ENCODE data around the gene STARD7.

STARD7 gene

DNA sequence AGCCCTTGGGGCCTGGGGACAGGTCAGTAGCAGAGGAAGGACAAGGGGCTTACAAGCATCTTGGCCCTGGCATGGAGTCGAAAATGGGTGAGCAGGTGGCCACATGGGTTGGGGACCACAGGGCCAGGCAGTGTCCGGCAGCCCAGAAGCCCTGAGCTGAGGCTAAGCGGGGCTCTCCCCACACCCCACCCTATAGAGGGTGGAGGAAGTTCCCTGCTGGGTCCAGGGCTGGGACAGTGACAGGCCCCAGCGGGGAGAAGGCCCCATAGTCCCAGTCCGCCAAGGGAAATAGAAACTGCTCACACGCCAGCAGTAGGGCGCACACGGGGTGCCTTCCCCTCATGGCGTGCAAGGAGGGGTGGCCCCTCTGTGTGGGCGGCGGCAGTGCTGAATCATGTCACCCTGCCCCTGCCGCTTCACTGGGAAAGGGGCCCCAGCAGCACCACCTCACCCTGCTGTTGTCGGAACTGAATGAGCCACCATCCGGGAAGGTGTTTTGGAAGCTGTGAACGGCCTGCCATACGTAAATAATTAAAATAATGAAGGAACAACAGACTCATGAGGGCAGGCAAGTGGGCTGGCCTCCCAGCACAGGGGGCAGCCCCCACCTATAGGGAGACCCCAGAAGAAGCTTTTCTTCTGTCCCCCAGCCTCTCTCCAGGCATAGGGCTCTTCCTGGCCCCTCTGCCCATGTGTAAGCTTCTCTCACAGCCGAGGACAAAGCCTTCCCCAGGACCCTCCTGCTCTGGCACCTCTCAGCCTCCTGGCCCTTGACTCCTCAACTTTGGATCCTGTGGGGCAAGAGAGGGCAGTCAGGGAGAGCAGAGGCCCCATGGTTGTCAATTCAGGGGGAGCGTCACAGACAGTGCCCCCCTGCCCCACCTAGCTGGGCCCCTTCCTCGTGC is 50.7 kb downstream of the STARD7 start:
- H3K4me3 ChIP-seq (ENCODE audit: low read length, poor library complexity, severe bottlenecking) = no peak overlapping the region
- no peaks in the 10 kb centered on the region for H3K36me3 ChIP-seq (ENCODE audit: insufficient read depth, low read length)
- H3K4me2 ChIP-seq (ENCODE audit: low read depth, low read length, poor library complexity, severe bottlenecking) = no peak overlapping the region
- H3K27me3 ChIP-seq (ENCODE audit: insufficient read depth, low read length, poor library complexity, severe bottlenecking) = no peaks in the 10 kb centered on the region
- H3K9me3 ChIP-seq (ENCODE audit: insufficient read depth, low read depth, low read length) = no peaks in the 10 kb centered on the region
- H2AFZ ChIP-seq (ENCODE audit: low read length) = no peak overlapping the region
- H3K9me2 ChIP-seq (replicated peaks; ENCODE audit: low read depth, low read length) = no peaks in the 10 kb centered on the region
- H3K4me1 ChIP-seq (ENCODE audit: insufficient read depth, low read length, poor library complexity, severe bottlenecking) = peaks cover 30% of the 10 kb centered on the region
- TF ChIP-seq CTCF (conservative IDR thresholded peaks at IDR 0.05; ENCODE audit: low read length) = no peak
- no peak for TF ChIP-seq EZH2phosphoT487 (IDR thresholded peaks at IDR 0.05; ENCODE audit: borderline replicate concordance)
- no peaks in the 10 kb centered on the region for H3K79me2 ChIP-seq (ENCODE audit: insufficient read depth, low read length)
- no peak overlapping the region for H3K9ac ChIP-seq (ENCODE audit: low read depth, low read length, poor library complexity, severe bottlenecking)
- peaks cover 3% of the 10 kb centered on the region; the same call in 1 of the 2 replicates for H3F3A ChIP-seq (ENCODE audit: low read depth)
- no peaks in the 10 kb centered on the region for H4K20me1 ChIP-seq (ENCODE audit: insufficient read depth, low read length, poor library complexity, severe bottlenecking)

GRCh38 chr2:96156926-96157648 is 51.5 kb downstream of the STARD7 start:
- Histone ChIP-seq H3K4me2 (ENCODE audit: low read depth, low read length, poor library complexity, severe bottlenecking) (no peak overlapping the region), H4K20me1 (ENCODE audit: insufficient read depth, low read length, poor library complexity, severe bottlenecking) (no peaks in the 10 kb centered on the region), H3F3A (ENCODE audit: low read depth) (no peaks in the 10 kb centered on the region), H3K9me2 (replicated peaks; ENCODE audit: low read depth, low read length) (no peaks in the 10 kb centered on the region), H3K9me3 (ENCODE audit: insufficient read depth, low read depth, low read length) (no peaks in the 10 kb centered on the region), H3K4me1 (ENCODE audit: insufficient read depth, low read length, poor library complexity, severe bottlenecking) (peaks cover 22% of the 10 kb centered on the region), H3K36me3 (ENCODE audit: insufficient read depth, low read length) (no peaks in the 10 kb centered on the region), H3K27me3 (ENCODE audit: insufficient read depth, low read length, poor library complexity, severe bottlenecking) (no peaks in the 10 kb centered on the region), H2AFZ (ENCODE audit: low read length) (no peak overlapping the region), H3K9ac (ENCODE audit: low read depth, low read length, poor library complexity, severe bottlenecking) (no peak overlapping the region), H3K4me3 (ENCODE audit: low read length, poor library complexity, severe bottlenecking) (no peak overlapping the region), H3K79me2 (ENCODE audit: insufficient read depth, low read length) (no peaks in the 10 kb centered on the region)
- no peak for TF ChIP-seq CTCF (conservative IDR thresholded peaks at IDR 0.05; ENCODE audit: low read length)
- no peak for TF ChIP-seq EZH2phosphoT487 (IDR thresholded peaks at IDR 0.05; ENCODE audit: borderline replicate concordance)

DNA sequence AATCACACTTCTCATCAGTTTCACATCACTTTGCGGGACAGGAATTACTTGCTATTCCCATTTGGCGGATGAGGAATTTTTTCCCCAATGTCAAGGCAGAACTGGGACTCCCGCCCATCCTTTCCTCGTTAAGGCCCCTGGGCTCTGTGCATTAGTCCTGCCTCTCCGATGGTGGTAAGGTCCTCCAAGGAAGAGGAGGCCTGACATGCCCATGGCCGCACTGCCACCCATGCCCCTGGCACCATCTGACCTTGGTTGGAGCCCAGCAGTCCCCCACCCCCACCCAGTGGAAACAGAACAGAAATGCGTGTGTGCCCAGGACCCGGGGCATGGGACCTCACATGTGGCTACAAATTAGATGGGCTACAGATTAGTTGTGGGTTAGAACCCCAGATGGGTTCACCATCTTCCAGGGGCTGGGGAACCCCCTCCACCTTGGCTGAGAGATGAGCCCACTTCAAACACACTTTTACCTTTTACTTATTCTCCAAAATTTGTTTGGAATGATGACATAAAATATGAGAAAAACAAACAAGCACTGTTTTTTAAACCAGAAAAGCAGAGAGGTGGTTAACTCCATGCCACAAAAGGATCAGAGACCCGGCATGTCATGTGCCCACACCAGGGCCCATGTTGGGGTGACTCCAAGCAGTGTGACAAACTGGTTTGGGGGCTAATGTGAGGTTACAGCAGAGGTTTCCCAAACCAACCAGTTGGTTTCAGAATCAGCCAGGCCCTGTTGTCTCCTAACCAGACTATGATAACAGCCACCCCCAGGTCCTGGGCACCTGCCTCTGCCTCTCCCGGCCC is 52.4 kb downstream of the STARD7 start:
- H3K9me2 ChIP-seq (replicated peaks; ENCODE audit: low read depth, low read length) = no peaks in the 10 kb centered on the region
- H3K27me3 ChIP-seq (ENCODE audit: insufficient read depth, low read length, poor library complexity, severe bottlenecking) = no peaks in the 10 kb centered on the region
- H3K9ac ChIP-seq (ENCODE audit: low read depth, low read length, poor library complexity, severe bottlenecking) = no peak overlapping the region
- no peaks in the 10 kb centered on the region for H3K9me3 ChIP-seq (ENCODE audit: insufficient read depth, low read depth, low read length)
- peaks cover 21% of the 10 kb centered on the region for H3K4me1 ChIP-seq (ENCODE audit: insufficient read depth, low read length, poor library complexity, severe bottlenecking)
- no peaks in the 10 kb centered on the region for H3K36me3 ChIP-seq (ENCODE audit: insufficient read depth, low read length)
- H3F3A ChIP-seq (ENCODE audit: low read depth) = no peaks in the 10 kb centered on the region
- H2AFZ ChIP-seq (ENCODE audit: low read length) = no peak overlapping the region
- TF ChIP-seq EZH2phosphoT487 (IDR thresholded peaks at IDR 0.05; ENCODE audit: borderline replicate concordance) (no peak), CTCF (conservative IDR thresholded peaks at IDR 0.05; ENCODE audit: low read length) (no peak; the same call in 1 of the 2 replicates)
- H3K4me2 ChIP-seq (ENCODE audit: low read depth, low read length, poor library complexity, severe bottlenecking) = no peak overlapping the region
- H4K20me1 ChIP-seq (ENCODE audit: insufficient read depth, low read length, poor library complexity, severe bottlenecking) = no peaks in the 10 kb centered on the region
- no peak overlapping the region for H3K4me3 ChIP-seq (ENCODE audit: low read length, poor library complexity, severe bottlenecking)
- no peaks in the 10 kb centered on the region for H3K79me2 ChIP-seq (ENCODE audit: insufficient read depth, low read length)

Data from Loucy (cell line).